BJ (cell line): Measurements from ENCODE around the gene TMEM192. TPM values are rescaled to one million over a fixed set of nuclear protein-coding genes. Genes with fewer than 3 reads are reported as not detected.

Source experiments
- CTCF ChIA-PET: fragments of 350-600 bp; formaldehyde crosslinking; extraction: SDS; loops from one replicate; lab custom pipeline; 2021; ENCODE audit warnings: antibody characterized with exemption, inconsistent platforms; lab: Yijun Ruan, JAX
- POLR2A ChIA-PET: fragments of 300-600 bp; sonication (Branson Sonifier 250); formaldehyde crosslinking; extraction: SDS; loops from one replicate; lab custom pipeline; 2021; ENCODE audit warnings: antibody characterized with exemption; lab: Charles Lee
- DNase-seq: peaks from one replicate; pipeline ENCODE4 v3.0.0-alpha.2; 2011; ENCODE audit warnings: low read depth
- H3K27me3 ChIP-seq: 2 replicates; pipeline ENCODE4 v1.6.0; 2011; ENCODE audit warnings: low read length; ENCODE audit not compliant: control insufficient read depth, insufficient read depth
- H3K36me3 ChIP-seq: 2 replicates; pipeline ENCODE4 v1.5.1; 2011; ENCODE audit warnings: low read length; ENCODE audit not compliant: control insufficient read depth, insufficient read depth
- H3K4me3 ChIP-seq: 2 replicates; pipeline ENCODE4 v1.5.1; 2011; ENCODE audit warnings: low read depth, mild to moderate bottlenecking, control low read depth, low read length
- polyA minus RNA-seq: library from RNA; depleted of rRNA, polyadenylated mRNA; stranded (reverse); fragments of >200 nt; gene quantifications from 2 replicates; pipeline ENCODE4 v1.2.3, GENCODE V29; 2011; rRNA and poly(A)+ RNA removed
- polyA plus RNA-seq: library from polyadenylated mRNA; depleted of rRNA; stranded (reverse); fragments of >200 nt; gene quantifications from 2 replicates; pipeline ENCODE4 v1.2.3, GENCODE V29; 2011; rRNA removed
- TF ChIP-seq, protein P1 (sequence below): IDR thresholded peaks from 2 replicates; pipeline ENCODE4 v1.5.1; 2011; ENCODE audit warnings: low read depth, mild to moderate bottlenecking, control low read depth, inconsistent platforms, low read length, moderate library complexity; ENCODE audit not compliant: insufficient read depth

Gene TMEM192
- polyA plus RNA-seq (11.1 and 19.3 TPM in 2 replicates), polyA minus RNA-seq (3.8 and 7.4 TPM in 2 replicates)

- ChIA-PET POLR2A (interaction anchor here (0.6 to 0.7 kb wide), 2 partner anchors 16 to 32 kb away, joined by 5 to 12 read pairs; no protein-coding TSS in a partner anchor), CTCF (interaction anchor here (0.6 to 3.6 kb wide), 14 partner anchors 10 to 370 kb away, joined by 3 to 17 read pairs (median 4); no protein-coding TSS in a partner anchor)
- peak; percentile 61 for DNase-seq
- Histone ChIP-seq H3K27me3 (no peaks in the 10 kb centered on the region), H3K4me3 (peak within 1 kb of the TSS; percentile 98), H3K36me3 (no peaks in the 10 kb centered on the region)
- TF ChIP-seq, protein P1, sequence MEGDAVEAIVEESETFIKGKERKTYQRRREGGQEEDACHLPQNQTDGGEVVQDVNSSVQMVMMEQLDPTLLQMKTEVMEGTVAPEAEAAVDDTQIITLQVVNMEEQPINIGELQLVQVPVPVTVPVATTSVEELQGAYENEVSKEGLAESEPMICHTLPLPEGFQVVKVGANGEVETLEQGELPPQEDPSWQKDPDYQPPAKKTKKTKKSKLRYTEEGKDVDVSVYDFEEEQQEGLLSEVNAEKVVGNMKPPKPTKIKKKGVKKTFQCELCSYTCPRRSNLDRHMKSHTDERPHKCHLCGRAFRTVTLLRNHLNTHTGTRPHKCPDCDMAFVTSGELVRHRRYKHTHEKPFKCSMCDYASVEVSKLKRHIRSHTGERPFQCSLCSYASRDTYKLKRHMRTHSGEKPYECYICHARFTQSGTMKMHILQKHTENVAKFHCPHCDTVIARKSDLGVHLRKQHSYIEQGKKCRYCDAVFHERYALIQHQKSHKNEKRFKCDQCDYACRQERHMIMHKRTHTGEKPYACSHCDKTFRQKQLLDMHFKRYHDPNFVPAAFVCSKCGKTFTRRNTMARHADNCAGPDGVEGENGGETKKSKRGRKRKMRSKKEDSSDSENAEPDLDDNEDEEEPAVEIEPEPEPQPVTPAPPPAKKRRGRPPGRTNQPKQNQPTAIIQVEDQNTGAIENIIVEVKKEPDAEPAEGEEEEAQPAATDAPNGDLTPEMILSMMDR, result no peak
Measured at GRCh38 chr4:165112368-165113121, at the start of gene TMEM192. Gene TMEM192, minus strand, starts transcription at chr4:165112860. Its CDS starts 87 bp downstream, at chr4:165112773.

DNA sequence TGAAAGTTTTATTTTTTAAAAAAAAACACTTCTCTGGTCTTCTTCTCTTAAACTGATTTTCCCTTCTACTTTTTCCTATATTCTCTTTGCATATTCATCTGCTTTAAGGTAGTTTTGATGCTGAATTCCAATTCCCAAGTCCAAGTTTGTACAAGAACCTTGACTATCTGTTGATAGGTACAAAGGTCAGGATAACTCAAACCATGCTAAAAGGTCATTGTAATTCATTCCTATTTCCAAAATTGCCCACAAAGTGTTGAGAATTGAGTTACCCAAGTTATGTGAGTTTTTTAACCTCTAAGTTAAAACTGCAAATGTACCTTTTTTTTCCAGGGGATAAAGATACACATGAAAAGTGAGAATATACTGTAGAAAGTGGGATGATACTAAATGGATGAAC, 46.1 kb upstream of the TMEM192 start:
- Histone ChIP-seq H3K36me3 (no peaks in the 10 kb centered on the region), H3K27me3 (no peaks in the 10 kb centered on the region), H3K4me3 (no peak overlapping the region)
- ChIA-PET POLR2A (no interaction called here), CTCF (interaction anchor here (0.7 kb wide), 1 partner anchor 12 kb away, joined by 4 read pairs; no protein-coding TSS in a partner anchor)
- TF ChIP-seq, protein P1, result no peak
- no peak for DNase-seq

GRCh38 chr4:165156906-165157305, 44.2 kb upstream of the TMEM192 start:
- Histone ChIP-seq H3K4me3 (no peak overlapping the region), H3K27me3 (no peaks in the 10 kb centered on the region), H3K36me3 (no peaks in the 10 kb centered on the region)
- no peak for DNase-seq
- ChIA-PET CTCF (no interaction called here), POLR2A (no interaction called here)
- TF ChIP-seq, protein P1, result no peak

- Histone ChIP-seq H3K4me3 (no peak overlapping the region), H3K36me3 (no peaks in the 10 kb centered on the region), H3K27me3 (no peaks in the 10 kb centered on the region)
- DNase-seq, result no peak
- TF ChIP-seq, protein P1, result no peak
- POLR2A ChIA-PET, result no interaction called here
- CTCF ChIA-PET, result no interaction called here
Measured at GRCh38 chr4:165154482-165154881, 41.8 kb upstream of the TMEM192 start.

GRCh38 chr4:165152527-165152926, 39.9 kb upstream of the TMEM192 start:
- no peaks in the 10 kb centered on the region for H3K27me3 ChIP-seq
- TF ChIP-seq, protein P1, result no peak
- no peak for DNase-seq
- ChIA-PET POLR2A (no interaction called here), CTCF (no interaction called here)
- H3K4me3 ChIP-seq, result no peak overlapping the region
- H3K36me3 ChIP-seq, result no peaks in the 10 kb centered on the region
